Upper lobe of right lung (tissue), 1 donor: Measurements from ENCODE around the gene SYPL1. TPM values are rescaled to one million over a fixed set of nuclear protein-coding genes. Genes with fewer than 3 reads are reported as not detected.

Experiments
- ATAC-seq: fragments of 200-7000 bp; cut with Tn5 transposase; one replicate; pipeline ENCODE4 v1.9.1; 2020; ENCODE audit warnings: mild to moderate bottlenecking, moderate library complexity
- DNase-seq: peaks from one replicate; pipeline ENCODE4 v3.0.0-alpha.2; 2020
- H3K27ac ChIP-seq: fragments of 200-600 bp; one replicate; pipeline ENCODE4 v1.8.0; 2022
- H3K27me3 ChIP-seq: fragments of 200-600 bp; one replicate; pipeline ENCODE4 v1.8.0; 2022; ENCODE audit warnings: mild to moderate bottlenecking
- H3K36me3 ChIP-seq: fragments of 200-600 bp; one replicate; pipeline ENCODE4 v1.8.0; 2022
- H3K4me1 ChIP-seq: fragments of 200-600 bp; one replicate; pipeline ENCODE4 v1.8.0; 2022
- H3K4me3 ChIP-seq: fragments of 200-600 bp; one replicate; pipeline ENCODE4 v1.8.0; 2022; ENCODE audit warnings: mild to moderate bottlenecking
- H3K9me3 ChIP-seq: fragments of 200-600 bp; one replicate; pipeline ENCODE4 v1.8.0; 2022
- intact Hi-C: fragments of 100-400 bp; cut with DNase I; formaldehyde crosslinking; loops from one replicate; pipeline ENCODE4 v1.11.0; 2022
- total RNA-seq: library from RNA; stranded (reverse); fragmentation: NEBNext Ultra II Directional; extraction: Animal tissue kit (Norgen Biotek cat#: 25700); gene quantifications from one replicate; pipeline ENCODE4 v1.2.1, GENCODE V29; 2021
- TF ChIP-seq, protein P1 (sequence below): fragments of 200-600 bp; IDR thresholded peaks from one replicate; pipeline ENCODE4 v1.8.0; 2022; ENCODE audit warnings: antibody characterized with exemption
- donor health status: DM: no; HTN: yes; CAD: no; lungs with severe emphysema.

The SYPL1 gene
- total RNA-seq, 1 donor from 2014 or later = 92.4 TPM

DNA sequence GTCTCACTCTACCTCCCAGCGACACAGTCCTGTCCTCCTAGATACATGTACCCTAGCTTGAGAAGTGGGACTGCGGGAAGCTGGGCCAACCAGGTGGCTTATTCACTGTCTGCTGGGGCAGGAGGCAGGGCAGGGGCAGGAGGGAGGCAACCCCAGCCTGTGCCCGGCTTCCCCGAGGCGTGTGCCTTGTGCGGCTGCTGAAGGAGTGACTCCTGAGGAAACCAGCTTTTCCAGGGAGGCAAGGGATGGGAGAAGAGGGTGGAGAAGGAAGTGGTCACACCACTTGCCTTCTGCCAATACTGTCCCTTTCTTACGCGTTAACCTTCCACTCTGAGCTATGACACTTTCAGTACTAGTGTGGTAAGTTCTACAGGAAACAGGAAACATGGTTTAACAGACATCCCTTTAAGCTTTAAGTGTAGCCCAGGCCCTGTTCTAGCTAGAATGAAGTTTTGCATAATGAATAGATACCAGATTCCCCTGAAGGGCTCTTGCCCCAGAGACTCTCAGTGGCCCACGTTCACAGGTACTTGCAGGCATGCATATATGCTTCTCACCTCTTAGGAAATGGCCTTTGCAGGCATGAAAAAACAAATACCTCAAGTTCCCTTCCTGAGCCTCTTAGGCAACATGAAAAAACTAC, 40.6 kb downstream of the SYPL1 start:
- Histone ChIP-seq H3K36me3 (no peaks in the 10 kb centered on the region), H3K4me1 (peaks cover 42% of the 10 kb centered on the region), H3K27me3 (no peaks in the 10 kb centered on the region), H3K4me3 (no peak overlapping the region), H3K27ac (peak overlapping the region; percentile 78), H3K9me3 (no peaks in the 10 kb centered on the region)
- ATAC-seq (peak; percentile 85), DNase-seq (peak; percentile 70)
- intact Hi-C loops = no loop called here
- TF ChIP-seq, protein P1, sequence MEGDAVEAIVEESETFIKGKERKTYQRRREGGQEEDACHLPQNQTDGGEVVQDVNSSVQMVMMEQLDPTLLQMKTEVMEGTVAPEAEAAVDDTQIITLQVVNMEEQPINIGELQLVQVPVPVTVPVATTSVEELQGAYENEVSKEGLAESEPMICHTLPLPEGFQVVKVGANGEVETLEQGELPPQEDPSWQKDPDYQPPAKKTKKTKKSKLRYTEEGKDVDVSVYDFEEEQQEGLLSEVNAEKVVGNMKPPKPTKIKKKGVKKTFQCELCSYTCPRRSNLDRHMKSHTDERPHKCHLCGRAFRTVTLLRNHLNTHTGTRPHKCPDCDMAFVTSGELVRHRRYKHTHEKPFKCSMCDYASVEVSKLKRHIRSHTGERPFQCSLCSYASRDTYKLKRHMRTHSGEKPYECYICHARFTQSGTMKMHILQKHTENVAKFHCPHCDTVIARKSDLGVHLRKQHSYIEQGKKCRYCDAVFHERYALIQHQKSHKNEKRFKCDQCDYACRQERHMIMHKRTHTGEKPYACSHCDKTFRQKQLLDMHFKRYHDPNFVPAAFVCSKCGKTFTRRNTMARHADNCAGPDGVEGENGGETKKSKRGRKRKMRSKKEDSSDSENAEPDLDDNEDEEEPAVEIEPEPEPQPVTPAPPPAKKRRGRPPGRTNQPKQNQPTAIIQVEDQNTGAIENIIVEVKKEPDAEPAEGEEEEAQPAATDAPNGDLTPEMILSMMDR = no peak

DNA sequence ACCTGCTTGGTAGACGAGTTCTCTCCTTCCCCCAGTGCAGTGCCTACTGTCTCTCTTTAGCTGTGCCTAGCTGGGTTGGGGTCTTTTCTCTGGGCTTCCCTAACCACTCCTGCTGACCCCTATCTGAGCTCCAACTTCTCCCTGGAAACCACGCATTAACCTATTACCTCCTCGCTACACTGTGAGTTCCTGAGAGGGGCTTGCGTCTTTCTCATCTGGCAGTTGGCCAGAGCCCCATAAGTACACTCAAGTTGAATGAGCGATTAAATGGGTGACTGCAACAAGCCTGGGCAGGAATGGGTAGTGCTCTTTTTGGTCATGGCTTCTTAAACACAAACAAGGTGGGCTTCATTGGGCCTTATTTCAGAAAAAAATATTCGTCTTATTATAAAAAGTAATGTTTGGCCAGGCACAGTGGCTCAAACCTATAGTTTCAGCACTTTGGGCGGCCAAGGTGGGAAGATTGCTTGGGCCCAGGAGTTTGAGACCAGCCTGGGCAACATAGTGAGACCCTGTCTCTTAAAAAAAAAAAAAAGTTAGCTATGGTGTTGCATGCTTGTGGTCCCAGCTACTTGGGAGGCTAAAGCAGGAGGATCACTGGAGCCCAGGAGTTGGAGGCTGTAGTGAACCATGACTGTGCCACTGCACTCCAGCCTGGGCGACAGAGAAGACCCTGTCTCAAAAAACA, 41.4 kb downstream of the SYPL1 start:
- Histone ChIP-seq H3K27me3 (no peaks in the 10 kb centered on the region), H3K36me3 (no peaks in the 10 kb centered on the region), H3K9me3 (no peaks in the 10 kb centered on the region), H3K4me1 (peaks cover 48% of the 10 kb centered on the region), H3K27ac (peak overlapping the region; percentile 78), H3K4me3 (no peak overlapping the region)
- ATAC-seq = no peak
- TF ChIP-seq, protein P1 = no peak
- no peak for DNase-seq
- intact Hi-C loops = no loop called here

DNA sequence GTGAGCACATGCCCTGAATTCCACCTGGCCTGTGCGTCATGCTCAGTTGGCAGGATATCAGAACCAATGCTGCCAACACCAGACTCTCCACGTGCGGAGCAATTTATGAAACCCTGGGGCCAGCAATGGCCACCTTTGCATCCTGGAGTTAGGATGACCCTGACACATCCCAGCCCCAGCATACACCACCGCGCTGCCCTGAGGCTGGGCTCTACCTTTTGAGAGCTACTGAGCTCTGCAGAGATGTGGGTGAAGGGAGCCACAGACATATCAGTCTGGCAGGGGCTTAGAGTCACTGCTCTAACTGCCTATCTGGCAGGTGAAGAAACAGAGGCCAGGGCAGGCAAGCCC, 41.9 kb downstream of the SYPL1 start:
- peaks cover 52% of the 10 kb centered on the region for H3K4me1 ChIP-seq
- intact Hi-C loops = no loop called here
- TF ChIP-seq, protein P1 = no peak
- H3K36me3 ChIP-seq = no peaks in the 10 kb centered on the region
- no peaks in the 10 kb centered on the region for H3K9me3 ChIP-seq
- H3K4me3 ChIP-seq = no peak overlapping the region
- H3K27ac ChIP-seq = no peak overlapping the region
- ATAC-seq = peak; percentile 59
- DNase-seq = peak; percentile 66
- H3K27me3 ChIP-seq = no peaks in the 10 kb centered on the region

DNA sequence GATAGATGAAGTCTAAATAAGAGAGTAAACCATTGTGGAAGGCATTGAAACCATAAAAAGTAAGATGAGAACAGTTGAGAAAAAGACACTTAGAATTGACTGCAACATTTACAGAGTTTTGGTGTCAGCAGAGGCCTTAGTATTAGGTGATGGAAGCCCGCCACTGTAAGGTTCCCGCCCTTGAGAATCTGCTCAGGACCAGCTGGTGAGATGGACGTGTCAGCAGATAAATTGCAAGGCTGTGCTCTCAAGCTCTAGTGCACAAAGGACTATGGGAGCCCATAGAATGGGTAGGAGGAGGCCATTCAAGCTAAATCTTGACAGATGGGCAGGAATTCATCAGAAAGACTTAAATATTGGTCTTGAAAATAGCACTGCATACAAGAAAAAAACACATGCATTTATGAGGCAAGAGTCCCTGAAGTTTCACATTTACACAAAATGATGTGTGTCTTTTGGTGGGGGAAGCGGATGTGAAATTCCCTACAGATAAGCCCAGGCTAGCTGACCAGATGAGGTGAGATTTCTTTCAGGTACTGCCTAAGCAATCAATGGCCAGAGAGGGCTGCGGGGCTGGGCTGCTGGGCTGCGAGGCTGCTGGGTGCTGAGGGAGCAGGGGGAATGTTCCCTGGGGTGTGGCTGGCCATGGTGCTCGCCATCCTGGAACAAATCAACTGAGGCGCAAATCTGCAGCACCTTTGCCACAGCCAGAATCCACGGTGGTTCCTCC, 42.5 kb downstream of the SYPL1 start:
- TF ChIP-seq, protein P1 = no peak
- H3K27ac ChIP-seq = no peak overlapping the region
- intact Hi-C loops = no loop called here

DNA sequence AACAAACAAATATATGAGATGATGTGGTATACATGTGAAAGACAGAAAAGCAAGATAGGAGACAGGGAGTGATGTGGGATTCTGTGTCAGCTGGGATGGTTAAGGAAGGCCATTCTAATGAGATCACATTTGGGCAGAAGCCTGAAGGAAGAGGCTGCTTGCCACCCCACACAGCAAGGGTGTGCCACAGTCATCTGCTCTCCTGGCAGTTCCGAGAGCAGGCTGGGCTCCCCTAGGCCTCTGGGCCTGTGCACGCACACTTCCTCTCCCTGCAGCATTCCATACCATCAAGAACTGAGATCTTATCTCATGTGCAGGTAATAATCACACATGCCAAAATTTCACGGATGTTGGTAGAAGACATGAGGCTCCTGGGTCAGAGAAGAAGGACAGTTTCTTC, 43.1 kb downstream of the SYPL1 start:
- ATAC-seq (no peak), DNase-seq (no peak)
- peaks cover 63% of the 10 kb centered on the region for H3K4me1 ChIP-seq
- no peaks in the 10 kb centered on the region for H3K9me3 ChIP-seq
- no peaks in the 10 kb centered on the region for H3K27me3 ChIP-seq
- no peak overlapping the region for H3K4me3 ChIP-seq
- TF ChIP-seq, protein P1 = no peak
- intact Hi-C loops = no loop called here
- no peak overlapping the region for H3K27ac ChIP-seq
- no peaks in the 10 kb centered on the region for H3K36me3 ChIP-seq

More for the DNA sequence above, 42.5 kb downstream of the SYPL1 start:
- no peak for DNase-seq
- no peaks in the 10 kb centered on the region for H3K9me3 ChIP-seq
- H3K27me3 ChIP-seq = no peaks in the 10 kb centered on the region
- ATAC-seq = no peak
- H3K36me3 ChIP-seq = no peaks in the 10 kb centered on the region
- H3K4me3 ChIP-seq = no peak overlapping the region
- peaks cover 57% of the 10 kb centered on the region for H3K4me1 ChIP-seq
